ENCODE measurements around the gene CYP19A1. TPM values are rescaled to one million over a fixed set of nuclear protein-coding genes. Genes with fewer than 3 reads are reported as not detected.

CYP19A1 gene
- total and polyA plus RNA-seq, 2 of the 8 experiments (the other 6 are each of a cell fraction or from before 2014, with no cell fraction given) = not detected

- Histone ChIP-seq H3K36me3 (ENCODE audit: control insufficient read depth in 2 of 4, insufficient read depth in 4 of 4, low read length in 3 of 4) (no peaks in the 10 kb centered on the region), H2BK20ac (ENCODE audit: low read length) (no peak overlapping the region), H3K79me2 (ENCODE audit: control insufficient read depth in 1 of 2, insufficient read depth in 2 of 2, low read length in 2 of 2) (no peaks in the 10 kb centered on the region), H3K56ac (replicated peaks; ENCODE audit: insufficient read length, low read depth, low read length) (no peak overlapping the region), H2BK5ac (ENCODE audit: low read depth, low read length) (no peak overlapping the region), H3K4me2 (ENCODE audit: insufficient read depth in 1 of 2, low read depth in 2 of 2, low read length in 2 of 2) (no peak overlapping the region), H2BK15ac (ENCODE audit: low read length) (no peak overlapping the region), H3K9ac (replicated peaks in 1 of 4; ENCODE audit: extremely low read depth in 1 of 4, low read depth in 3 of 4, low read length in 3 of 4) (no peak overlapping the region), H3K18ac (ENCODE audit: extremely low read depth, low read length) (no peak overlapping the region), H4K5ac (ENCODE audit: insufficient read length, low read depth, low read length) (no peak overlapping the region), H3K9me3 (ENCODE audit: insufficient read depth in 2 of 2, low read depth in 1 of 2, low read length in 1 of 2) (no peaks in the 10 kb centered on the region), H3K4me1 (replicated peaks in 1 of 4; ENCODE audit: control insufficient read depth in 3 of 4, insufficient read depth in 4 of 4, low read length in 3 of 4) (peaks cover 0 to 5% (median 2%) of the 10 kb centered on the region in 4 experiments; a peak in 2 of 7 replicates), H4K91ac (replicated peaks; ENCODE audit: insufficient read length, low read length) (no peak overlapping the region), H2AK5ac (ENCODE audit: low read depth, low read length) (no peak overlapping the region), H2BK120ac (replicated peaks; ENCODE audit: low read depth, low read length) (no peak overlapping the region), H3K27me3 (replicated peaks in 1 of 4; ENCODE audit: control insufficient read depth in 3 of 4, extremely low read depth in 1 of 4, insufficient read depth in 3 of 4, low read length in 3 of 4) (no peaks in the 10 kb centered on the region; a peak in 1 of 7 replicates), H3K4ac (replicated peaks; ENCODE audit: insufficient read length, low read depth, low read length) (no peak overlapping the region), H3K14ac (ENCODE audit: insufficient read length) (no peak overlapping the region), H3K23me2 (ENCODE audit: low read depth, low read length) (no peaks in the 10 kb centered on the region), H3K4me3 (ENCODE audit: extremely low read depth in 1 of 4, insufficient read depth in 2 of 4, low read depth in 3 of 4, low read length in 4 of 4) (no peak overlapping the region), H2BK12ac (ENCODE audit: low read depth, low read length) (no peak overlapping the region), H3K79me1 (ENCODE audit: low read depth, low read length) (peaks cover 2% of the 10 kb centered on the region; the same call in 1 of the 2 replicates), H3K27ac (ENCODE audit: low read depth, low read length) (no peak overlapping the region), H3K23ac (ENCODE audit: insufficient read length) (no peak overlapping the region), H2AFZ (ENCODE audit: low read length) (no peak overlapping the region), H4K8ac (ENCODE audit: extremely low read depth, insufficient read depth, low read length) (no peak overlapping the region), H4K20me1 (replicated peaks in 1 of 2; ENCODE audit: control insufficient read depth in 1 of 2, insufficient read depth in 2 of 2, low read length in 2 of 2) (no peaks in the 10 kb centered on the region)
- DNase-seq (ENCODE audit: low read depth in 1 of 2, low spot score in 2 of 2) (no peak), FAIRE-seq (no peak)
- POLR2A ChIA-PET (ENCODE audit: partially characterized antibody) = no interaction called here
- TF ChIP-seq GABPA (IDR thresholded peaks at IDR 0.05; ENCODE audit: borderline replicate concordance, insufficient read depth, low read length) = no peak
- 93% methylated on average over 1 of the region's 1 CpG; no CpG with 5 or more reads in 1 of the 2 experiments for WGBS, 2 experiments (ENCODE audit: extremely low coverage in 1 of 2, insufficient coverage in 1 of 2, insufficient read length in 1 of 2, insufficient replicate concordance in 2 of 2, low coverage in 1 of 2, low lambda C conversion rate in 2 of 2, missing lambda C conversion rate in 1 of 2)
- CTCF ChIA-PET (ENCODE audit: partially characterized antibody) = interaction anchor here (0.9 to 1.2 kb wide), 2 partner anchors 21 to 135 kb away, joined by 3 read pairs; no protein-coding TSS in a partner anchor
These were observed 92.8 kb downstream of the CYP19A1 start for GRCh38 chr15:51245628-51246027.
